HepG2 (cell line): ENCODE results near the gene TPGS1. TPM values are rescaled to one million over a fixed set of nuclear protein-coding genes. Genes with fewer than 3 reads are reported as not detected.

Experiments
- CSRNP2 ChIP-seq: sonication (generic); formaldehyde crosslinking; conservative IDR thresholded peaks from 2 replicates; pipeline ENCODE4 v1.8.0; 2022; ENCODE audit warnings: low read depth, missing genetic modification reagents
- DNMT3B ChIP-seq: conservative IDR thresholded peaks from 2 replicates; pipeline ENCODE4 v1.6.1; 2016; ENCODE audit warnings: missing biosample characterization, control low read depth
- GATAD1 ChIP-seq: IDR thresholded peaks from 2 replicates; pipeline ENCODE4 v1.6.1; 2016; ENCODE audit warnings: missing genetic modification reagents, missing compliant biosample characterization
- HNRNPK ChIP-seq: fragments of 200-400 bp; formaldehyde crosslinking; IDR thresholded peaks from 2 replicates; pipeline ENCODE4 v1.6.1; 2018; ENCODE audit warnings: low read length, low read depth, moderate library complexity, mild to moderate bottlenecking; ENCODE audit not compliant: poor library complexity, severe bottlenecking
- MAX ChIP-seq: IDR thresholded peaks from 2 replicates; pipeline ENCODE4 v1.6.1; 2012; ENCODE audit warnings: inconsistent platforms
- MTERF4 ChIP-seq: sonication (generic); formaldehyde crosslinking; IDR thresholded peaks from 2 replicates; pipeline ENCODE4 v1.8.0; 2023; ENCODE audit warnings: mild to moderate bottlenecking, missing genetic modification reagents
- NCOA5 ChIP-seq: sonication (generic); formaldehyde crosslinking; IDR thresholded peaks from 2 replicates; pipeline ENCODE4 v1.4.0; 2020; ENCODE audit warnings: missing genetic modification reagents
- PBX3 ChIP-seq: sonication (generic); formaldehyde crosslinking; IDR thresholded peaks from 2 replicates; pipeline ENCODE4 v1.8.1; 2023; ENCODE audit warnings: missing genetic modification reagents, inconsistent platforms, borderline replicate concordance
- PHF20 ChIP-seq: sonication (generic); formaldehyde crosslinking; IDR thresholded peaks from 2 replicates; pipeline ENCODE4 v1.5.0; 2020; ENCODE audit warnings: mild to moderate bottlenecking, missing genetic modification reagents
- PREB ChIP-seq: sonication (generic); formaldehyde crosslinking; IDR thresholded peaks from 2 replicates; pipeline ENCODE4 v1.4.0; 2020; ENCODE audit warnings: missing genetic modification reagents
- TBX3 ChIP-seq: fragments of 450-650 bp; IDR thresholded peaks from 2 replicates; pipeline ENCODE4 v1.6.1; 2017; ENCODE audit warnings: antibody characterized with exemption, mild to moderate bottlenecking, inconsistent platforms, borderline replicate concordance
- TFDP2 ChIP-seq: sonication (generic); formaldehyde crosslinking; IDR thresholded peaks from 2 replicates; pipeline ENCODE4 v1.4.0; 2020; ENCODE audit warnings: missing genetic modification reagents
- ZFP36 ChIP-seq: fragments of 150-350 bp; IDR thresholded peaks from 2 replicates; pipeline ENCODE4 v1.6.1; 2018; ENCODE audit warnings: borderline replicate concordance, low read length, low read depth; ENCODE audit not compliant: partially characterized antibody
- ZFP36L1 ChIP-seq: sonication (generic); formaldehyde crosslinking; IDR thresholded peaks from 2 replicates; pipeline ENCODE4 v1.8.0; 2022; ENCODE audit warnings: mild to moderate bottlenecking, missing genetic modification reagents, moderate library complexity
- ZNF121 ChIP-seq: sonication (generic); formaldehyde crosslinking; IDR thresholded peaks from 2 replicates; pipeline ENCODE4 v1.5.0; 2020; ENCODE audit warnings: mild to moderate bottlenecking, missing genetic modification reagents
- ZNF350 ChIP-seq: sonication (generic); formaldehyde crosslinking; IDR thresholded peaks from 2 replicates; pipeline ENCODE4 v1.4.0; 2020; ENCODE audit warnings: mild to moderate bottlenecking, low read depth, missing genetic modification reagents, borderline replicate concordance
- ZNF382 ChIP-seq: sonication (generic); formaldehyde crosslinking; IDR thresholded peaks from 2 replicates; pipeline ENCODE4 v1.5.0; 2020; ENCODE audit warnings: missing genetic modification reagents, mild to moderate bottlenecking, borderline replicate concordance
- ZNF432 ChIP-seq: sonication (generic); formaldehyde crosslinking; IDR thresholded peaks from 2 replicates; pipeline ENCODE4 v1.5.0; 2020; ENCODE audit warnings: missing genetic modification reagents, mild to moderate bottlenecking, borderline replicate concordance
- ZNF441 ChIP-seq: sonication (generic); formaldehyde crosslinking; IDR thresholded peaks from 2 replicates; pipeline ENCODE4 v1.7.0; 2021; ENCODE audit warnings: missing genetic modification reagents, borderline replicate concordance
- ZNF570 ChIP-seq: sonication (generic); formaldehyde crosslinking; IDR thresholded peaks from 2 replicates; pipeline ENCODE4 v1.4.0; 2020; ENCODE audit warnings: mild to moderate bottlenecking, missing genetic modification reagents, borderline replicate concordance
- ZNF740 ChIP-seq: sonication (generic); formaldehyde crosslinking; IDR thresholded peaks from 2 replicates; pipeline ENCODE4 v1.4.0; 2020; ENCODE audit warnings: missing genetic modification reagents
- ZNF766 ChIP-seq: sonication (generic); formaldehyde crosslinking; IDR thresholded peaks from 2 replicates; pipeline ENCODE4 v1.5.0; 2020; ENCODE audit warnings: missing genetic modification reagents, borderline replicate concordance
- ZNF879 ChIP-seq: sonication (generic); formaldehyde crosslinking; IDR thresholded peaks from 2 replicates; pipeline ENCODE4 v1.8.1; 2023; ENCODE audit warnings: missing genetic modification reagents
- polyA plus RNA-seq, 8 experiments: library from polyadenylated mRNA; depleted of rRNA in 3 of 8; stranded (reverse) in 7 of 8; unstranded in 1 of 8; fragments of >200 nt; fragmentation: Illumina TruSeq in 4 of 8; extraction: Trizol in 4 of 8; gene quantifications; 2 replicates each; pipeline versions ENCODE4 v1.2.1 to v1.2.3, GENCODE V29; 2011 to 2016; ENCODE audit warnings: low read depth in 4 of 8, missing spikeins in 1 of 8, mixed read lengths in 1 of 8; ENCODE audit not compliant: insufficient read depth in 1 of 8
- total RNA-seq, 5 experiments: library from RNA; depleted of rRNA; stranded (reverse); fragments of >200 nt; fragmentation: Illumina TruSeq; extraction: Trizol; gene quantifications; 2 replicates each; pipeline ENCODE4 v1.2.3, GENCODE V29; 2016; ENCODE audit warnings: low read depth in 1 of 5

TPGS1 gene
- total and polyA plus RNA-seq, 2 of the 13 experiments (the other 11 are each of a cell fraction or from before 2014, with no cell fraction given): 1.1 to 6.2 TPM

- TF ChIP-seq ZFP36L1 (CRISPR knock-in tag) (peak; percentile 59; the same call in 1 of the 2 replicates), HNRNPK (no peak), PHF20 (CRISPR knock-in tag) (no peak), ZNF382 (no peak), PBX3 (no peak), TFDP2 (0 out of 2 replicates have a peak, but pooled peaks have one; percentile 25), ZNF879 (CRISPR knock-in tag) (no peak), MAX (peak; percentile 52), PREB (CRISPR knock-in tag) (no peak), DNMT3B (no peak), TBX3 (no peak), ZNF740 (CRISPR knock-in tag) (no peak), MTERF4 (CRISPR knock-in tag) (no peak), ZNF570 (CRISPR knock-in tag) (no peak), NCOA5 (CRISPR knock-in tag) (no peak), ZFP36 (peak; percentile 94), CSRNP2 (no peak), GATAD1 (no peak), ZNF441 (CRISPR knock-in tag) (0 out of 2 replicates have a peak, but pooled peaks have one; percentile 23), ZNF121 (CRISPR knock-in tag) (no peak), ZNF766 (CRISPR knock-in tag) (no peak), ZNF350 (CRISPR knock-in tag) (no peak), ZNF432 (CRISPR knock-in tag) (no peak)
Measured at GRCh38 chr19:497869-498510, 9.3 kb upstream of the TPGS1 start (continued).
